ENCODE measurements around the gene TRAF3IP1.

DNA sequence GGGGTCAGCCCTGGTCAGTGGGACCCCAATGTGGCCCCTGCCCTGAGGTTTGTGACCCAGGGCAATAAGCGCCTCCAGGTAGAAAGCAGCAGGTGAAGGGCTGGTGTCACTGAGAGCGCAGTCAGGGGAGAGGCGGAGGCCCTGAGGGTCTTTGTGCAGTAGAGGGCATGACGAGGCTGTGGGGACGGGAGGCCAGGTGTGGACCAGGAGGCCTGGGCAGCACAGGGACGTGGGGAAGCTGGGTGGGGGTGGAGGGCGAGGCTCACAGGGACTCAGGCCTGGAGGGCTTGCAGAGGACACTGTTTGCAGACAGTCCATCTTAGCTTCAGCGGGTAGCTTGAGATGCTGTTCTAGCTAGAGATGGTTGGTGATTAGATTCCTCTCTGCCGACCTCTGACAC, 32.0 kb downstream of the TRAF3IP1 start:
- TF ChIP-seq POLR2A (IDR thresholded peaks at IDR 0.05) = no peak
- no peak for TF ChIP-seq CTCF (IDR thresholded peaks at IDR 0.05 in 4 of 5, conservative IDR thresholded peaks at IDR 0.05 in 1 of 5)
